Effector CD8-positive, alpha-beta T cell (primary cell): ENCODE results near the gene DNAJB4.
"Not testable (repeated sequence)": the region's sequence is repeated elsewhere in the genome, so short reads cannot be mapped to it uniquely, and the experiment has no call there.

ENCODE experiments used
- DNase-seq: peaks from one replicate; lab custom pipeline; 2025; lab: John Stamatoyannopoulos, UW

DNAJB4 gene

DNA sequence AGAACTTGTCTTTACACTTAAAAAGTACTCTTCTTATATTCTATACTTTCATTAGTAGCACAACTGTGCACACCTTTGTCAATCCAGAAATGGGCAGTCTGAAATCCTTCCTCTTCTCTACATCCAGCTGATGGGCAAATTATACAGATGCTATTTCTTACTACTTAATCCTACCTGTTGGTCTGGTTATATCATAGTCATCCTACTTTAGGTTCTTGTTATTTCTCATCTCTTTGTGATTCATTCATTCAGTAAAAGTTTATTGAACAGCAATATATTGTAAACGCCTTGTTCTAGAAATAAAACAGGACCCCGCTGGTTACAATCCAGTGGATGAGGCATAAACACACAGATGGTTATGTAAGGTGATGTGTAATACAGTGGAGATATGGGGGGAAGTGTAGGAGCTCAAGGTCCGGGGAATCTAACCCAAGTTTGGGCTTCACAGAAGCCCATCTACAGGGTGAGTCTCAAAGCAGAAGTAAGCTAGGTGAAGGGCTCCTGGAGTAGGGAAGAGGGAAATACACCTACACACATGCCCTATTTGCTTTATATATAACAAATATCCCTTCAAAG lies 14.0 kb upstream of the DNAJB4 start:
- DNase-seq = no peak

DNA sequence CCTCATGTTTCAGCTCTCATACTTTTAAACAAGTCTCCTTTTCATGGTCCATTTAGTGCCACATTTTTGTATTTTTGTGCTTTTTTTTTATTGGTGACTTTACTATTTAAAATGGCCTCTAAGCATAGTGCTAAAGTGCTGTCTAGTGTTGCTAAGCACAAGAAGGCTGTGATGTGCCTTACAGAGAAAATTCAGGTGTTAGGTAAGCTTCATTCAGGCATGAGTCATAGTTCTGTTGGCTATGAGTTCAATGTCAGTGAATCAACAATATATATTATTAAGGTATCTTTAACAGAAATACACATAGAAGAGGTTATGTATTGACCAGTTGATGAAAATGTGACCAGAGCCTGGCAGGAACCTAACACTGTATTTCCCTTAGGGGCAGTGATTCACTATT lies 13.1 kb upstream of the DNAJB4 start:
- no peak for DNase-seq

DNA sequence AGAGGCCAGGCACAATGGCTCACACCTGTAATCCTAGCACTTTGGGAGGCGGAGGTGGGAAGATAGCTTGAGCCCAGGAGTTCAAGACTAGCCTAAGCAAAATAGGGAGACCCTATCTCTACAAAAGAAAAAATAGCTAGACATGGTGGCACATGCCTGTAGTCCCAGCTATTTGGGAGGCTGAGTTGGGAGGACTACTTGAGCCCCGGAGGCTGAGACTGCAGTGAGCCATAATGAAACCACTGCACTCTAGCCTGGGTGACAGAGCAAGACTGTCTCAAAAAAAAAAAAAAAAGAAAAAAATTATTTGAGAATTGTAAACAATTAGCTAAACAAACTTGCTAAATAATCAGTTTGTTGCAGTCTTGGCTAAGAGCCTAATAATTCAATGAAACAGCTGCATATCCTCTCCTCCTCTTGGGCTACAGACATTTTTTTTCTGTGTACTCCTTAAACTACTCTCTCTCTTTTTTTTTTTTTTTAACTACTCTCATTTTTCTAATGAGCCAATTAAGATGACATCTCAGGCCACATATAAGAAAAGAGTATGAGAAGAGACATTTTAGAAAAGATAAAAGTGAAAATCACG lies 10.5 kb upstream of the DNAJB4 start:
- DNase-seq = no peak

DNA sequence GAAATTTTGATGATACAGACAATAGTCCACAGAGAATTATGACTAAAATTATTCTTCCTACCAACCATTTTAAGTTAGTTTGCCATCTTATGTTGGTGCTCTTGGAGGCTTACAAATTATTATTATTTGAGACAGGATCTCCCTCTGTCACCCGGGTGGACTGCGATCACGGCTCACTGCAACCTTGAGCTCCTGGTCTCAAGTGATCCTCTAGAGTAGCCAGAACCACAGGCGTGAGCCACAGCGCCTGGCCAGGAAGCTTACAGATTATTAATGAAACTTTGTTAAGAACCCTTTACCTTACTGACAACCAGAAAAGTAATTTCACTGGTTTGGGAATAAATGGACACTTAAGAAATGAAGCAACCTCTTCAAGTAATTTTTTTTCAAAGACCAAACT lies 8.0 kb upstream of the DNAJB4 start:
- DNase-seq = no peak

DNA sequence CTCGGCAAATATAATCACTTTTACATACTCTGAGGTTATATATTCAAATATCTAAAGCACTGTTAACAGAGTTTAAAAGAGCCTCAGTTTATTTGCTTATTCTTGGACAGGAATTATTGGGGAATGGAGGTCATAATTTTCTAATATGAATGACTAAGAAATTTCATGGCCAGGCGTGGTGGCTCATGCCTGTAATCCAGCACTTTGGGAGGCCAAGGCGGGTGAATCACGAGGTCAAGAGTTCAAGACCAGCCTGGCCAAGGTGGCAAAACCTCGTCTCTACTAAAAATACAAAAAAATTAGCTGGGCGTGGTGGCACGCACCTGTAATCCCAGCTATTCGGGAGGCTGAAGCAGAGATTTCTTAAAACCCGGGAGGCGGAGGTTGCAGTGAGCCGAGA lies 4.2 kb upstream of the DNAJB4 start:
- not testable (repeated sequence) for DNase-seq

DNA sequence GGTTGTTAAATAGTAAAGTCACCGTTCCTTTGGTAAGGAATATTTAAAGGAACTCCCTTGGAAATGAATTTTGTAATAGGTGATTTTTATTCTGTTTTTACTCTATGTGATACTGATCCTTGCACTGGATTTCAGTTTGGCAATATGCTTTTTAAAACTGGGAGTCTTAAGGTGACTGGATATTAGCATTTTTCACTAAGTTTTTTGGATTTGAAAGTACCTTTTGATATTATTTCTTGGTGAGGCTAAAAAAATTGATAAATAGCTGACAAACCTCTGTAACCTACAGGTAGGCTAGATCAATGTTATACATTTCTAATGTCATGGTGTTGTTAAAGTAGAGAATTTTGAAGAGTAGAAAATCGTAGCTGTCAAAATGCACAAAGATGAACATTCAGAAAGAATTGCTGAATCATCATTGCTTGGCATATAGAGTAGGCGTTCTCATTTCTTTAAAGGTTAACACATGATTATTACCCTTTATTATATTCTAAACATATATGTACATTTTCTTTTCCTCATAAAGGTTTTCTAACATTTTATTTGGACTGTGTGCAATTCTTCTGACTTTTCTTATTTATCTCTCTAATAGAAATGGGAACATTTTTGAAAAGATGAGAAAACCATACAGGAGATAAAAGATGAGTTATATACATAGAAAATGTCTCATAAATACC lies 1.5 kb upstream of the DNAJB4 start:
- no peak for DNase-seq

DNA sequence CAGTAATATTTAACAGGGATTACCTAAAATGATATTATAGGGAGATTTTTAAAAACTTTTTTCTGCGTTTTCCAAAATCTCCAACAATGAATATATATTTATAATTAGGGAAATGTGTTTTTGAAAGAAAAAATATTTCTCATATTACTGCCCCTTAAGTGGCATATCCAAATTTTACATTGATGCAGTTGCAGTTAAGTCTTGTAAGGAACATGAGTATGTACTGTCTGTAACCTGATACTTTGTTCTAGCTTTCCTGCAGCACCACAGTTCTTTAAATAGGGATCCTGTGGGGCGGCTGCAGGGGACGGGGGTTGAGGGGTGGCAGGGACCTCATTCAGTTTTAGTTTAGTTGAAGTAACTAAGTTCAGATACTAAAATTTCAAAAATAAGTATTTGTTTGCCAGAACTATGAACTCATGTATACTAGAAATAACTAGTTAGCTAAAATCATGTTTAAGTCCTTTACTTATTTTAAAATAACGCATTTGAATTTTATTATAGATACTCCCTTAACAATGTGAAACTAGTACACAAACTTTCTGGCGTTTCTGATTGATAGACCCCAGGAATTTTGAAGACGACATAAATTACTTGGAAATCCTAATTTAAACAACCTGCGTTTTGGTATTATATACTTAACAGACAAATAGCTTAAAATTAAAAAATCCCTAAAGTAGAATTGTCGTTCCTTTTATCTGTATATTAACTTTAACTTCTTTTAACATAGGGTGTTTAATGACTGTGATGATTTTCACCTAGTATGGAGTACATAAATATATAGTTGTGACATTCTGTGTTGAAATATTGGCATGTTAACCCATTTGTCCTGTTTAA lies 639 bp upstream of the DNAJB4 start:
- peak; percentile 24 for DNase-seq

DNA sequence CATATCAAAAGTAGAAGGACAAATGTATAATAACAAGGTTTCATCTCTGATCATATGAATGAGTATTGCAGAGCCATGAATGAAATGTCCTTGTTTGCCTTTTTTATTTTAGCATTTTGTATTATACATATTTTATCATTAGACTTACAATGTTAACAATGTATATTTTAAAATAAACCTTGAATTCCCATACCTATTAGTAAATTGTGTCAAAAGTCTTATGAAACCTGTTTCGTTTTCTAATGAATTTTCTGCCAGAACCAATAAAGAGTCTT lies 646 bp downstream of the DNAJB4 start:
- DNase-seq = no peak

DNA sequence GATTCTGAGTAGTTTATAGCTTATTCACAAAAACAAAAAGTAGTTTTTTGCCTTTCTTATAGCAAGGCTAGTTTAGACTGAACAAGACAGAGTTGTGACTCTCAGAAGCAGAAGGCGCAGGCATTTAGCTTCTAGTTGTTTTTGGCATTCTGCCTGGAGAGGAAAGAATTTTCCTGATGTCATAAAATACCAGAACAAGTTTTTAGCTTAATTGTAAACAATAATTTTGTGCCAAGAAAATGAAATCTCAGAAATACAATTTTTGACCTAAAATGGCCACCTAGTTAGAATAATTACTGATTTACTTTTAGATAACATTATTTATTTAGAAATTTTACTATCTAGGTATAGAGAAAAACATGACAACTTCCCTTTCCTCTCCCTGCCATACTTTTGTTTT lies 1.0 kb downstream of the DNAJB4 start:
- DNase-seq = no peak

DNA sequence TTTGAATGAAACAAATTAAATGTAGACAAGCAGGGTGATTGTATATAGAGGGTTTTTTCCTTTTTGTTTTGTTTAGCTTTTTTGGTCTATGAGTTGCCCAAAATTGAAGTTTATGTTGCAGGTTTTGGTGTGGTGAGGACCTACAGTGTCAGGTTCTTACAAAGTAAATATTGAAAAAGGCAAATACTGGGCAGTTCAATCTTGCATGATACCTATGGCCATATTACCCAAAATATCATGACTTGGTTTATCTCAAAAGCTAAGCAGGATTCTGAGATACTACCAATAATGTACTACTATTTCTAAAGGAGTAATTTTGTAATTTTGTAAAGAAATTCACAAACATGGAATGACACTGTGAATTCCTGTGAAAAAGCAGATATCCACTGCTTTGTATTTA lies 1.8 kb downstream of the DNAJB4 start:
- DNase-seq = no peak

DNA sequence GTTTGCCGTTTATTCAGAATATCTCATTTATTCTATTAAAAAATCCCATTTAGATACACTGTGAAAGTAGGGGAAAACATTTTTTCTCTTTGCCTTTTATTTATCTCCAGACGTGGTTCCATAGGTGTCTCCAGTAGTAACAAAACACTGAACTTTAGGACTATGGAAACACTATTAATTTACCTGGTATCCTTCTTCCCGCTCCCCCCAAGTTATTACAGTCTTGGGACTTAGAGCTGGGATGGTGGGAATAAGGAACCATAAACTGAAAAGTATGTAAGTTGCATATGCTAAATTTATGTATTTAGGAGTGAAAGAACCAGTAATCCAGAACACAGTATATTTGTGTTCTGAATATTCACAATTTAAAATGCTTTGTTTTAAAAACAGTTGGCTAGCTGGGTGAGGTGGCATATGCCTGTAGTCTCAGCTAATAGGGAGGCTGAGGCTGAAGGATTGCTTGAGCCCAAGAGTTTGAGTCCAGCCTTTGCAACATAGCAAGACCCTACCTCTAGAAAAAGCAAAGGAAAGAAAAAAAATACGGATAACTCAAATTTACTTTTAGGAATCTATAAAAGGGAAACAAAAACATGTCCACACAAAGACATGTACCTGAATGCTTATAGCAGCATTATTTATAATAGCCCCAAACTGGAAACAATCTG lies 3.1 kb downstream of the DNAJB4 start:
- DNase-seq = no peak

DNA sequence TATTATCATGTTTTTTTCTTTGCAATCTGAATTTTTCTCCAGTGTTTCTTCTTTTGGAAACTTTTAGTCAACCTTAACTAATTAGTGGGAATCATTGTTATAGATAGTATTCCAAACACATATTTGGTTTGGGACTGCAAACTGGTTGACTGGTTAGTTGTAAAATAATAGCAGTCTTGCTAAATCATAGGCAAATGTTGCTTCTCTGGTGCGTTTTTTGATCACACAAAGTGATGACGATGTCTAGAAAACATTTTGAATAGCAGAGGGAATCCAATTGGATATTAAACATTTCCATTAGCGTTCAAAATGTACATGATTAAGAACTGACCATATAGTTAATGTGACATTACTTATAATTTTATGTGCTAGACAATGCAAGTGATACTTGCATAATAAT lies 4.5 kb downstream of the DNAJB4 start:
- DNase-seq = no peak

DNA sequence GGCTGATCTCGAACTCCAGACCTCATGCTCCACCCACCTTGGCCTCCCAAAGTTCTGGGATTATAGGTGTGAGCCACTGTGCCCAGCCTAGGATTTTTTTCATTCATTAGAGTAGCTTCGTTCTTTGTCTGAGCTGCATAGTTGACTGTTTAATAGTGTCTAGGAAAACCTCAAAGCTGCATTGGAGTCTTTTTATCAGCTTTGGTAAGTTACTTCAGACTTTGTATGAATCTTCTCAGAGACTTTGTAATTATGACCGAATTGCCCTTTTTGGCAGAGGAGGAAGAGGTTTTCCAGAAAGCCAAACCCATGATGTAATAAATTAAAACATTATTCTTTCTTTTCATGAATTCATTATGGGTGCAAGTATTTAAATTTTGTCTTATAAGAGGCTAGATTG lies 5.1 kb downstream of the DNAJB4 start:
- DNase-seq = no peak

DNA sequence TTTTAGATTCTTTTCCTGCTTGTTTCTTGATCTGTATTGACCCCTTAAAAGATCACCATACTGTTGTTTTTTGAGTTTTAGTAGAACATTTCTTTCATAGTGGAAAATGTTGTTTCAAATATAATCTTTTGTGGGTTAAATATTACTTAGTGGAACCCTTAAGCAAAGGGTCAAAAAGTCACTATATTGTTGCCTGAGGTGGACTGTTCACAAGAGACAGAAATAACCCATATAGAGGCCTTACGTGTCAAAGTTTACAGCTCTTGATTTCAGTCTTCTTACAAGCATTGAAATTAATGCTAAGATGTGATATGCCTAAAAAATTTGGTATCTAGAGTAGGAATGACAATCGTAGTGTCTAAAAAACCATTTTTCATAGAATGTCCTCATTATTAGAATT lies 6.3 kb downstream of the DNAJB4 start:
- DNase-seq = no peak

DNA sequence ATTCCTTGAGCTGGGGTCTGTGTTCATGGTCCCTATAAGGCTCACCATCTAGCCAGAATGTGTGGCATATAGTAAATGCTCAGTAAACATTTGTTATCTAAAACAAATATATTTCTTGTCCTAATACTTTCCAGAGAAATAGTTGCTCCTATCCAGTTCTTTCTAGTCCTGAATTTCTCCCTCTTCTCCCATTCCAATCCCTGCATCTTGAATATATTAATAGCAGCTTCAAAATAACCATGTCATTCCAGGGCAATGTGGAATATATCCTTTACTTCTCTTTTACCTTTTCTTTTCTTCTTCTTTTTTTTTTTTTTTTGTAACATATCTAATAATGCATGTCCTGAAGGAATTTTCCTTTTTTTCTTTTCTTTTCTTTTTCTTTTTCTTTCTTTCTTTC lies 10.4 kb downstream of the DNAJB4 start:
- DNase-seq = no peak

DNA sequence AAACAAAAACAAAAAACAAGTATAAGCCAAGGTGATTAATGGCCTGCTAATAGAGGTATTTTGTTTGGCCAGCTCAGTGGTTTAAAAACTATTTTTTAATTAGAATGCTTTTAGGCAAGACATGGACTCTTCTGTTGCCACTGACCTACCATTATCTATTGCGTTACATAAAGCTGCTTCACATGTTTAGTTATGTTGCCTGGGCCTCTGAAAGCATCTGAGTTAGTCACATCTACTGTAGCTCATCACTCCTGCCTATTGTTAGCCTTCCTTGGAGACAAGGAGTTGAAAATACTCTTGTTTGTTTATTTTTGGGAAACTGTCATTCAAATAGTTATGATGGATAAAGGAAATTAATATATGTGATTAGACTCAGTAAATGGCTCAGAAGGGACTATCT lies 14.3 kb downstream of the DNAJB4 start:
- no peak for DNase-seq

DNA sequence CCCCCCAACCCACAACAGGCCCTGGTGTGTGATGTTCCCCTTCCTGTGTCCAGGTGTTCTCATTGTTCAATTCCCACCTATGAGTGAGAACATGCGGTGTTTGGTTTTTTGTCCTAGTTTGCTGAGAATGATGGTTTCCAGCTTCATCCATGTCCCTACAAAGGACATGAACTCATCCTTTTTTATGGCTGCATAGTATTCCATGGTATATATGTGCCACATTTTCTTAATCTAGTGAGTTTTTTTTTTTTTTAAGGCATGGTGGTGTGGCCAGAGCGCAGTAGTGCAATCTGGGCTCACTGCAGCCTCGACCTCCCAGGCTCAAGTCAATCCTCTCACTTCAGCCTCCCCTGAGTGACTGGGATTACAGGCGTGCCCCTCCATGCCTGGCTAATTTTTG lies 16.4 kb downstream of the DNAJB4 start:
- DNase-seq = not testable (repeated sequence)

DNA sequence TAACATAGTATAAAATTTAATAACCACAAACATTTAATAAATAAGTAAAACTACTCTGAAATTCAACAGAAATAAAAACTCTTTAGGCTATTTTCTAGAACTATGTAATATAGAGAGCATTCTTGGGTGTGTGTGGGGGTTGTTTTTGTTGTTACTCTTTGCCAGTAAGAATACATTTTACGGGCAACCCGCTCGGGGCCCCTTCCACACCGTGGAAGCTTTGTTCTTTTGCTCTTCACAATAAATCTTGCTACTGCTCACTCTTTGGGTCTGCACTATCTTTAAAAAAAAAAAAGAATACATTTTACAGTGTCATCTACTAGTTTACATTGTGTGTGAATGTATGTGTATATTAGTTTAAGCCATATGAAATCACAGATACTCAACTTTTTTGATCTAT lies 25.1 kb downstream of the DNAJB4 start:
- no peak for DNase-seq

DNA sequence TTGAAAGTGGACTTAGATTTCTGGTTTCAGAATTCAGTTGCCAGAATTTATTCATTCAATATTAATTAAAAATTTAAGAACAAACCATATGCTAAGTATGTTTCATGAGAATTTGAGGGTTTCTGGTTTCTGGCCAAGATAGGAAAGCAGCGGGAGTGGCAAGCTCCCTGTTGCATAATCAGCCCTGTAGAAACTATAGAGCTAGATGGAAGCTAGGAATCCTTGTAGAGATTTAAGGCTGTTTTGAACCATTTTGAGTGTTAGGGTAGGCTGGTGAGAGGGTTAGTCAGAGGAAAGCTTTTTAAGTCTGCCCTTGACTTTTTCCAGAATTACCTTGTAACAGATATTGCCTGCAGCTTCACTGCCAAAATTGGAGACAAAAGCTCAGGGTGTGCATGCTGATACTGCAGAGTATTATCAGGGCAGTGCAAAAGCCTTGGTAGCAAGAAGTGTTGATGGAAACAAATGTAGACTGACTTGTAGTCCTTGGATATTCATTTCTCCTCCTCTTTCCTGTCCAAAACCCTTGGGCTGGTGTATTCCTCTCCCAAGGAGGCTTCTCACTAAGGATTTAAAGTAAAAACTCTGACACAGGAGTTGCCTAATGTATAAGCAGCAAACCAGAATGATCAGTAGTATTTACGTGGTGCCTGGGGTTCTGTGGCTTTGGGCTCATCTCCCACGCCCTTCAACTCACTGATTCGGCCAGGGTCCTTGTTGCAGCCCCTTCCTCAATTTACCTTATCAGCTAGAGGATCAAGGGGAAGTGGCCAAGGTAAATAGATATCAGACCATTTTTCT lies 28.5 kb downstream of the DNAJB4 start:
- no peak for DNase-seq

DNA sequence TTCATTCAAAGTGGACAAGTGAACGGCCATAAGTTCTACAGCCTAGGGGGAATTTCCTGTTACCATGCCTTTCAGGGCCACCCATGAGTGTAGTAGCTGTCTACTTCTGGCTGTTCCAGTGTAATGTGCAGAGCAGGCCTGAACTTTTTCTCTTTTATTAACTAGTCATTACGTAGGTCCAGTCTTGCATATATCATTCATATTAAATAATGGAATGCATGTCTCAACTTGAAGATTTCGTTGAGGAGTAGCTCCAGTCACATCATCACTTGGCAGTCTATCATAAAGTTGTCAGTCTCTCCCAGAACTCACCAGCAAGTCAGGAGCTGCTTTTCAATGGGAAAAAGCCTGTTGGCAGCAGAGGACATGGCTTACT lies 29.0 kb downstream of the DNAJB4 start:
- DNase-seq = no peak

DNA sequence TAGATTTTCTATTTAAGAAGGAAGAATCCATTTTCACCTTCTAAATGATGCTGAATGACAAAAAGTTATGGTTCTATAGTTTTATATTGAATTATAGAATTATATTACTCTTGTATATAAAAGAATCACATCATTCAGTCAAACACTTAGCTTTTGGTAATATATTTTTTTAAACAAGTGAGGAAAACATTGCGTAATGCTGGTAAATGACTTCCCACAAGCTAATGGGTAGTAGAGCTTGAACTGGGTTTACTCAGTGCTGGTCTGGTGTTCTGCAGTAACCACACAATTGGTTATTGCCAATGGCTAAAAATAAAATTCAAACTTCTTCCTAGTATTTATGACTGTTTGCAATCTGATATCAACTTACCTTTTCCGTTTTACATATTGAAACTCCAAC lies 30.4 kb downstream of the DNAJB4 start:
- DNase-seq = no peak

DNA sequence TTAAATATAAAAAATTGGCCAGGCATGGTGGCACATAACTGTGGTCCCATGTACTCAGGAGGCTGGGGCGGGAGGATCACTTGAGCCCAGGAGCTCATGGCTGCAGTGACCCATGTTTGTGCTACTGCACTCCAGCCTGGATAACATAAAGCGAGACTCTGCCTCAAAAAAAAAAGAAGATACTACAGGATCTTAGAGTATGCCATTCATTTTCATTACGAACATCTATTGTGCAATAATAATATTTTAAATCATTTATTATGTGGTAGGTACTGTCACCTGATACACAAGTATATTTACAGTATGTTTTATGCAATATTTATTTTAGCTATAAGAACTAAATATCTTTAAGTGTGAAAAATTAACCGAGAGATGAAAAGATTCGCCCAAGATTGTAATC lies 31.7 kb downstream of the DNAJB4 start:
- no peak for DNase-seq
